Fibroblast of lung (primary cell): Measurements from ENCODE around the gene MUS81.

Experiments used
- CTCF ChIP-seq, 2 donors: IDR thresholded peaks in 1 of 2; conservative IDR thresholded peaks in 1 of 2; 1 replicate in 1 of 2; 2 replicates in 1 of 2; pipeline ENCODE4 v1.5.1; 2011 to 2012; ENCODE audit warnings: low read length in 2 of 2, control low read depth in 1 of 2, inconsistent platforms in 1 of 2, low read depth in 1 of 2, mild to moderate bottlenecking in 1 of 2
- EZH2 ChIP-seq: IDR thresholded peaks from 2 replicates; pipeline ENCODE4 v1.5.1; 2012; ENCODE audit warnings: low read length, control low read depth, mild to moderate bottlenecking; ENCODE audit errors: missing control alignments

DNA sequence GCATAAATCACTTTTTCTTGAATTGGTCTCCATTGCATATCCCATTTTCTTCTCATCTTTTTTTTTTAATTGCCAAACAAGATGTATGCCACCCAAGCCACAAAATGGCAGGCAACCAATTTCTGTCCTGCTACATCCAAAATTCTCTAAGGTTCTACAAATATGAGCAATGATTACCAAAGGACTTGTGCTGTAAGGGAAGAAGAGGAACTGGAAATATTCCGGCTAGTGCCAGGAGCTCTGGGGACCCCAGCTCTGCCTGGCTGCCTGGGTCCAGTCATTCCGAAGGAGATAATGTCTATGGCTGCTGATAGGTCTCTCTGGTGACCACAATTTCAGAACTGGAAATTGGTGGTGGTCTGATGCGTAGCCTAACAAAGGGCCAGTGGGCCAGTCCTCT is 43.5 kb upstream of the MUS81 start:
- TF ChIP-seq CTCF (conservative IDR thresholded peaks at IDR 0.05 in 1 of 2, IDR thresholded peaks at IDR 0.05 in 1 of 2; ENCODE audit: low read depth in 1 of 2, low read length in 2 of 2) (no peak), EZH2 (no peak)
